Mucosa of descending colon (tissue), 3 donors: ENCODE results near the gene SEC14L1. TPM values are rescaled to one million over a fixed set of nuclear protein-coding genes. Genes with fewer than 3 reads are reported as not detected.

Experiments
- ATAC-seq: fragments of 200-7000 bp; cut with Tn5 transposase; one replicate; pipeline ENCODE4 v1.9.1; 2020; ENCODE audit warnings: mild to moderate bottlenecking, moderate library complexity
- DNase-seq, 3 donors: peaks; one replicate each; pipeline ENCODE4 v3.0.0-alpha.2; 2020
- H3K36me3 ChIP-seq: fragments of 200-600 bp; one replicate; pipeline ENCODE4 v1.8.0; 2021; ENCODE audit warnings: low read depth, mild to moderate bottlenecking
- H3K4me1 ChIP-seq: fragments of 200-600 bp; one replicate; pipeline ENCODE4 v1.8.0; 2021; ENCODE audit warnings: low read depth, mild to moderate bottlenecking
- H3K4me3 ChIP-seq: fragments of 200-600 bp; one replicate; pipeline ENCODE4 v1.8.0; 2021; ENCODE audit warnings: mild to moderate bottlenecking
- H3K9me3 ChIP-seq: fragments of 200-600 bp; one replicate; pipeline ENCODE4 v1.8.0; 2021; ENCODE audit warnings: mild to moderate bottlenecking
- CTCF ChIP-seq: fragments of 200-600 bp; IDR thresholded peaks from one replicate; pipeline ENCODE4 v1.8.0; 2022; ENCODE audit warnings: antibody characterized with exemption, mild to moderate bottlenecking
- intact Hi-C, 2 donors: fragments of 100-400 bp; cut with DNase I in 1 of 2; cut with micrococcal nuclease in 1 of 2; formaldehyde crosslinking; loops; one replicate each; pipeline versions ENCODE4 v1.11.0 to v1.11.1; 2022; cut with DNase I, micrococcal nuclease
- total RNA-seq, 3 donors: library from RNA; stranded (reverse); fragmentation: NEBNext Ultra II Directional in 2 of 3; extraction: Animal tissue kit (Norgen Biotek cat#: 25700) in 2 of 3; gene quantifications; one replicate each; pipeline versions ENCODE4 v1.2.1 to v1.2.4, GENCODE V29; 2021 to 2023
- donor health status: DM: no; HTN: no; CAD: no; lungs with moderate emphysema.
- donor health status: DM: no; HTN: no; CAD: no.
- donor health status: DM: no; HTN: yes; CAD: no.

The SEC14L1 gene
- total RNA-seq, 3 donors from 2014 or later = 24.5 to 44.6 (median 44.0) TPM

GRCh38 chr17:77188084-77189066, 47.6 kb downstream of the SEC14L1 start:
- ATAC-seq (no peak), DNase-seq (no peak)
- no peak overlapping the region for H3K4me3 ChIP-seq
- no peak for TF ChIP-seq CTCF
- no peaks in the 10 kb centered on the region for H3K36me3 ChIP-seq
- no peaks in the 10 kb centered on the region for H3K4me1 ChIP-seq
- intact Hi-C loops = no loop called here
- no peaks in the 10 kb centered on the region for H3K9me3 ChIP-seq

GRCh38 chr17:77189148-77189547, 48.4 kb downstream of the SEC14L1 start:
- TF ChIP-seq CTCF = no peak
- ATAC-seq (no peak), DNase-seq (no peak)
- H3K4me3 ChIP-seq = no peak overlapping the region
- H3K36me3 ChIP-seq = no peaks in the 10 kb centered on the region
- intact Hi-C loops = no loop called here
- no peaks in the 10 kb centered on the region for H3K9me3 ChIP-seq
- H3K4me1 ChIP-seq = no peaks in the 10 kb centered on the region

GRCh38 chr17:77190576-77190975, 49.8 kb downstream of the SEC14L1 start:
- ATAC-seq (no peak), DNase-seq (no peak)
- no peak for TF ChIP-seq CTCF
- Histone ChIP-seq H3K4me3 (no peak overlapping the region), H3K4me1 (no peaks in the 10 kb centered on the region), H3K9me3 (no peaks in the 10 kb centered on the region), H3K36me3 (peaks cover 6% of the 10 kb centered on the region)
- intact Hi-C loops = no loop called here

GRCh38 chr17:77191244-77191643, 50.5 kb downstream of the SEC14L1 start:
- Histone ChIP-seq H3K4me3 (no peak overlapping the region), H3K36me3 (peaks cover 12% of the 10 kb centered on the region), H3K9me3 (no peaks in the 10 kb centered on the region), H3K4me1 (no peaks in the 10 kb centered on the region)
- no peak for TF ChIP-seq CTCF
- DNase-seq (no peak), ATAC-seq (no peak)
- intact Hi-C loops = no loop called here

- no peaks in the 10 kb centered on the region for H3K9me3 ChIP-seq
- ATAC-seq = no peak
- H3K4me1 ChIP-seq = no peaks in the 10 kb centered on the region
- no peak for DNase-seq
- no peak for TF ChIP-seq CTCF
- peaks cover 13% of the 10 kb centered on the region for H3K36me3 ChIP-seq
- H3K4me3 ChIP-seq = no peak overlapping the region
- intact Hi-C loops = no loop called here
These were observed 52.9 kb downstream of the SEC14L1 start for GRCh38 chr17:77193653-77194052.
